Right hindlimb (tissue), 1 donor: ENCODE data around the gene CD22.
"Not testable (repeated sequence)": the region's sequence is repeated elsewhere in the genome, so short reads cannot be mapped to it uniquely, and the experiment has no call there.

Experiments used
- DNase-seq: peaks from one replicate; pipeline ENCODE4 v3.0.0-alpha.2; 2018

CD22 gene

DNA sequence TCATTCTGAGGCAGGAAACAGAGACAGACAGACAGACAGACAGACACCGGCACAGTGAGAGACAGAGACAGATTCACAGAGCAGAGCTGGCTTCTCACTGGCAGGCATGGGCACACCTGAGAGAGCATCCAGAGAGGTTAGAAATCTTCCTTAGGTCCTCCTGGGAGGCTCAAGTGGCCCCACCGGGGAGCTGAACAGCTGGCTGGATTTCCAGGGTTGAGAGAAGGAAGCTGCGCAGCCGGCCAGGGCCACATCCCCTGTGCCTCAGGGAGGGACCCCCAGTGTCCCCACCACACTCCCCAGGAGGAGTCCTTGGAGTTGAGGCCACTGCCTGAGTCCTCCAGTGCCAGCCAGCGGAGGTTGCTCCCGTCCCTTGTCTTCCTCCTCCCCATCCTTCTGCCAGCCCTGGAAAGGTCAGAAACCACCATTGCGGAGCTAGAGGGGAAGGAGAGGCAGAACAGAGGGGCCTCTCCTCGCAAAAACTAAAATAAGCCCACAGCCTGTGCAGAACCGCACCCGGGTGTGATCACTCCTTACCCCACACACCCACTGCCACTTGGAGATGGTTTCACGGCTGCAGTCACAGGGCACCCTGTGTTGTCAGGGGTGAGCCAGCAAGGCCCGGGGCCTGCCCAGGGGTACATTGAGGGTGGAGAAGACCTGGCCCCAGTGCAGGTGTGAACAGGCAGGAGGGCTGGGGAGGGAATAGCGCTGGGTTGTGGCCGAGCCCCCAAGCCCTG lies 33.4 kb downstream of the CD22 start:
- no peak for DNase-seq

DNA sequence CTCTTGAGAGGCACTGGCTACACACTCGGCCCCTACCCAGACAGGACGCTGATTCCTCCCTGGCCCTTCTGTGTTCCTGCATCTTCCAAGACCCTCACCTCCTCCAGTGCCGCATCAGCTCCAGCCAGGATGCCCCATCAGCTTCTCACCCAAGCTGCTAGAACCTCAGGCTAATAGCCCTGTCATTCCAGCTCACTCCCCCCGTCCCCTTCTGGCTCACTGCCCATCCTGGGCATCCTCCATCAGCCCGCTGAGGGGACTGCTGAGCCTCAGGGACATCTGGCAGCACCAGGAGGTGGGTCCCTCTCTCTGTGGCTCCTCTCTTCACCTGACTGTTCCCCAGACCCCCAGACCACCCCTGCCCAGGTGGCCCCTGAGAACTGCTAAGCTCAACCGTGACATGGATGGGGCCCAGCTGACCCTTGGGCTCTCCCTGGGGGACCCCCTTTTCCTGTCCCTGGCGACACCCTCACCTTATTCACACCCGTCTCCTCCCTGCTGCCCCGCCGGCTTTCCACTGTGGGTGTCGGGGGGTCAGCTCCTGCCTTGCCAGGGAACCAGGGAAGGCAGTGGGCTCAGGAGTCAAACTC lies 34.1 kb downstream of the CD22 start:
- no peak for DNase-seq

DNA sequence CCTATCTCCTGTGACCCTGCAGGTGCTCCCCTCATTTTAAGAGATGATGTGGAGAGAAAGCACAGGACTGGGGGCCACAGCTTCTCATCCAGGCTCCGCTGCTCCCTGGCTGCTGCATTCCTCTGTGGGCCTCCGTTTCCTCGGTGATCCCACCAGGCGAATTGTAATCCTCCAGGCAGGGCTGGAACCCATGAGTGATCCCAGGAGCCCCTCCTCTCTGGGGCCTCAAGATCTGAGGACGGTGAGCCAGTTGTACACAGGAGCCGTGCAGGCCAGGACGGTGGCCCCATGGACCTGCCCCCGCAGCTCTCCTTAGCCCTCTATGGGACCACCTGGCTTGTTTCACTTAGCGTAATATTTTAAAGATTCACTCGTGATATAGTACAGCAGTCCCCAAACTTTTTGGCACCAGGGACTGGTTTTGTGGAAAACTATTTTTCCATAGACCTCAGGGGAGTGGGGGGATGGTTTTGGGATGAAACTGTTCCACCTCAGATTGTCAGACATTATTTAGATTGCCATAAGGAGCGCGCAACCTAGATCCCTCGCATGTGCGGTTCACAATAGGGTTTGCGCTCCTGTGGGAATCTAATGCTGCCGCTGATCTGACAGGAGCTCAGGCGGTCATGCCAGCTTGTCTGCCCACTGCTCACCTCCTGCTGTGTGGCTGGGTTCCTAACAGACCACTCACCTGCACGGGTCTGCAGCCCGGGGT lies 34.9 kb downstream of the CD22 start:
- DNase-seq, result no peak

DNA sequence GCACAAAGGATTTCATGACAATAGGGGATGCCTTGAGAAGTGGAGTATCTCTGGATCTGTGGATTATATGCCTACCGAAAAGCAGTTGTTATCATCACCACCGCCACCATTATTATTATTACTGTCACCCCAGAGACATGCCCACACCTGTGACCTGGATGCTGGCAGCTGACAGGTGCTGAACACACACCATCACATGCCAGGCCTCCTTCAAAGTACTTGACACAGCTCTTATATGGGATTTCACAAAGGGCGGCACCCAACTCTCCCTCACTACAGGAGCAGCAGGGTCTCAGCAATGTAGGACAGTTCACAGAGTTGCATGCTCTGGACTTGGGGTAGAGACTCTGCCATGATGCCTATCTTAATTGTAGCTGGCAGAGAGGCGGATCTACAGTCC lies 36.3 kb downstream of the CD22 start:
- no peak for DNase-seq

DNA sequence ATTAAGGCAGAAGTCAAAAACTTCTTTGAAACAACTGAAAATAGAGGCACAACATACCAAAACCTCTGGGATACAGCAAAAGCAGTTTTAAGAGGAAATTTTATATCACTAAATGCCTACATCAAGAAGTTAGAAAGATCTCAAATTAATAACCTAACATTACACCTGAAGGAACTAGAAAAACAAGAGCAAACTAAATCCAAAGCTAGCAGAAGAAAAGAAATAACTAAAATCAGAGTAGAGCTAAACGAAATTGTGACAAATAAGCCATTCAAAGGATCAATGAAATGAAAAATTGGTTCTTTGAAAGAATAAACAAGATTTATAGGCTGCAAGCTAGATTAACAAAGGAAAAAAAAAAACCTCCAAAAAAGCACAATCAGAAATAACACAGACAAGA lies 39.4 kb downstream of the CD22 start:
- no peak for DNase-seq

DNA sequence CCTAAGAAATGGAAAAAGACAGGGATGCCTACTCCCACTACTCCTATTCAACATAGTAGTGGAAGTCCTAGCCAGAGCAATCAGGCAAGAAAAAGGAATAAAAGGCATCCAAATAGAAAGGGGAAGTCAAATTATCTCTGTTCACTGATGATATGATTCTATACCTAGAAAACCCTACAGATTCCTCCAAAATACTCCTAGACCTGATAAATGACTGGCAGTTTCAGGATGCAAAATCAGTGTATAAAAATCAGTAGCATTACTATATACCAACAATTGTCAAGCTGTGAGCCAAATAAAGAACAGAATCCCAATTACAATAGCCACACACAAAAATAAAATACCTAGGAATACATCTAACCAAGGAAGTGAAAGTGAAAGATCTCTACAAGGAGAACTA lies 40.5 kb downstream of the CD22 start:
- no peak for DNase-seq

DNA sequence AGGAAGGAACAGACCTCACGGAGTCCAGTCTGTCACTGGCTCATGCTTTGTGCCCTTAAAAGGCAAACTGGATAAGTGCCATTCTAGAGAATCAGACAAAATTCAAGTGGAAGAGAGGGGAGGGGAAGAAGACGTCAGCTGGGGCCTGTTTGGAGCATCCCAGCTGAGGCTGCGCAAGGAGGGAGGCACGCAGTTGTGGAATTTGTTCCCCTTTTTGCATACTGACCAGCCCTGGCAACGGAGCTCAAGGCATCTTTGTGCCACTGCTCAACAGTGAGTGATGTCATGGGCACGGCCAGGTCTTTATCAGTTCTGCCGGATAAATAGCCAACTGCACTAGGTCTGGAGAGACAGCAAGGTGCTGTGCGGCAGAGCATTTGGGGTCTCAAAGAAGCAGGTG lies 41.7 kb downstream of the CD22 start, which contains the start of gene GPR42:
GPR42 (plus strand) TSS at position 347 of the 400 bp plus-strand sequence. CDS start 292 bp downstream, outside the sequence.
- DNase-seq, result no peak

DNA sequence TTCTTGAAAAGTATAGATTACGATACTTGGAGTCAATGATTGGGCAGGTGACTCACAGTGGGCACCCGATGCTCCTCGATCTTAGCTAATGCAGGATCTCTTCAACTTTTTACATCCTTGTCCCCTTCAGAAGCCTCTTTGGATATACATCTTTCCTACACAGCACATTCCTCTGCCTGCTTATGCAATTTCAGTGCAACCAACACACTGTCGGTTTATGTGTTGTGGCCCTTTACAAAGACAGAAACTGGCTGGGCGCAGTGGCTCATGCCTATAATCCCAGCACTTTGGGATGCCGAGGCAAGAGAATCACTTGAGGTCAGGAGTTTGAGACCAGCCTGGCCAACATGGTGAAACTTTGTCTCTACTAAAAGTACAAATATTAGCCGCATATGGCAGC lies 44.5 kb downstream of the CD22 start:
- DNase-seq, result no peak

DNA sequence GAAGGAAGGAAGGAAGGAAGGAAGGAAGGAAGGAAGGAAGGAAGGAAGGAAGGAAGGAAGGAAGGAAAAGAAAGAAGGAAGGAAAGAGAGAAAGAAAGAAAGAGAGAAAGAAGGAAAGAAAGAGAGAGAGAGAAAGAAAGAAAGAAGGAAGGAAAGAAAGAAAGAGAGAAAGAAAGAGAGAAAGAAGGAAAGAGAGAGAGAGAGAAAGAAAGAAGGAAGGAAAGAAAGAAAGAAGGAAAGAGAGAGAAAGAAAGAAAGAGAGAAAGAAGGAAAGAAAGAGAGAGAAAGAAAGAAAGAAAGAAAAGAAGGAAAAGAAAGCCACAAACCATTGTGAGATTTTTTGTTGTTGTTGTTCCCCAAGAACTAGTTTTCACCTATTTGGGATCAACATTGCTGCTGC lies 45.0 kb downstream of the CD22 start:
- DNase-seq, result not testable (repeated sequence)

DNA sequence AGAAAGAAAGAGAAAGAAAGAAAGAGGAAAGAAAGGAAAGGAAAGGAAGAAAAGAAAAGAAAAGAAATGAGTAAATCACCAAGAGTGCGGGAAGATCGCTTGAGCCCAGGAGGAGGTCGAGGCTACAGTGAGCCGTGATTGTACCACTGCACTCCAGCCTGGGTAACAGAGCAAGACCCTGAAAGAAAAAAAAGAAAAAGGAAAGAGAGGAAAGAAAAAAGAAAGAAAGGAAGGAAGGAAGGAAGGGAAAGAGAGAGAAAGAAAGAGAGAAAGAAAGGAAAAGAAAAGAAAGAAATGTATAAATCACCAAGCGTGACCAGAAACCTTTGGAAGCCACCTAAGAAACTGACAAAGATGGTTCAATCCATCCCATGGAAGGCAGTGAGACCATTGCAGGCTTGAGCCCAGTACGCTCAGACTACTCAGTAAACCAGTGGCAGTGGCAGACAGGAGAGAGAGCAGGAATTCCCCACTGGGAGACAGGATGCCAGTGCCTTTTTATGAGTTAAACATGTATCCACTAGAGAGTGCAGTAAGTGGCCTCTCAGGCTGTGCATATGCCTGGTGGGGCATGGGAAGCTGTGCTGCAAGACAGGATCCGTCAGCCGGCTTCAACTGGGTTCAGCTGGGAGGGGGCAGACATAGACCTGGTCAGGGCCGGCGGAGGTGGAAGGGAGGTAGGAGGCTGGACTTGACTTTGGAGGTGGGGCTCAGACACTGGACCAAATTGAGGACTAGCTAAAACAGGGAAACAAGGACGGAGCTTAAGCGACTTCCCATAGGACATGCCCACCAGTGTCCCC lies 46.7 kb downstream of the CD22 start:
- DNase-seq, result no peak

DNA sequence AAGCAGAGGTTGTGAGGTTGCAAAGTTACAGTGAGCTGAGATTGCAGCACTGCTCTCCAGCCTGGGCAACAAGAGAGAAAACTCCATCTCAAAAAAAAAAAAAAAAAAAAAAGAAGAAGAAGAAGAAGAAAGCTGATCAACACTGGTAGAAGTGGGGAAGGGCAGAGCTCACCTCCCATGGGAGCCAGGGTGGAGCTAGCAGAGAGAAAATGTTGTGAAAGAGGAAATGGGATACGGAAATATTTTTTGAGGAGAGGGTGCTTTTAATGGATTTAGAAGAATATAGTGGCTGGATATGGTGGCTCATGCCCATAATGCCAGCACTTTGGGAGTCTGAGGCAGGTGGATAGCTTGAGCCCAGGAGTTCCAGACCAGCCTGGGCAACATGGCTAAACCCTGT lies 48.7 kb downstream of the CD22 start:
- DNase-seq, result no peak

DNA sequence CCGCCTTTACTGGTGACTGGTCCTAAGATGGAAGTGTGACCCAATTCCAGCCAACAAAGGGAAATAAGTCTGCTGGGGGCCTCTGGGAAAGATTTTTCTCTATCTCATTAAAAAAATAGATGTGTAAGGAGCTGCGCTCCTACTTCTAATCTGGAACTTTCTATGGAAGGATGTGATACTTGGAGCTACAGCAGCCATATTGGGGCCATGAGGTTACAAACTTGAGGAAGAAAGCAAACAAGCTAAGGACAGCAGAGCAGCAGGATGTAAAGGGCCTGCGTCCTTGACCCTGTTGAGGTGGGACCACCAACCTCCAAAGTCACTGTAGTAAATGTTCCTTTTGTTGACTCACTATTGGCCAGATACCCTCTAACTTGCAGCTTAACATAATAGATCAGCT lies 49.4 kb downstream of the CD22 start:
- no peak for DNase-seq

DNA sequence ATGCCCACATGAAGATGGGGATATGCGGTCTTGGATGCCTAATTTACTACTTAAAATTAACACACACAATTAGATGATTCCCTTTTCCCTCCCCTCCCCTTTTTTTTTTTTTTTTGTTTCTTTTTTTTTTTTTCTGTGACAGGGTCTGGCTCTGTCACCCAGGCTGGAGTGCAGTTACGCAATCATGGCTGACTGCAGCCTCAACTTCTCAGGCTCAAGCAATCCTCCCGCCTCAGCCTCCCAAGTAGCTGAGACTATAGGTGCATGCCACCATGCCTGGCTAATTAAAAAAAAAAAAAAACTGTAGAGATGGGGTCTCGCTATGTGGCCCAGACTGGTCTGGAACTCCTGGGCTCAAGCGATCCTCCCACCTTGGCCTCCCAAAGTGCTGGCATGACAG lies 50.6 kb downstream of the CD22 start:
- not testable (repeated sequence) for DNase-seq

DNA sequence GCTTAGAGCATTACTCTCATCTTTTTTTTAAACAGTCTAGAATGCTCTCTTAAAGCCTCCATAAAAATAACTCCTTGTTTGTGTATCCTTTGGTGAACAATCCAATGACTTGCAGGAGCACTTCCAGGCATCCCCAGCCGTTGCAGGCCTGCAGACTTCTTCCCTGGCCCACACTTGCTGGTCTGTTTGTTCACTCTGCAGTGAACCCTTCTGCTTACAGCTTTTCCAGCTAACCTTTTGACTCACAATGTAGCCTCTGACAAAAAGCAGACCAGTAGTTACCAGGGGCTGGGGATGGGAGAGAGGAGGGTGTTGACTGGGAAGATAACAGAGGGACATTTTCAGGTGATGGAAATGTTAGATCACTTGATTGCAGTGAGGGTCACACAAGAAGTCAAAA lies 51.0 kb downstream of the CD22 start:
- DNase-seq, result no peak

DNA sequence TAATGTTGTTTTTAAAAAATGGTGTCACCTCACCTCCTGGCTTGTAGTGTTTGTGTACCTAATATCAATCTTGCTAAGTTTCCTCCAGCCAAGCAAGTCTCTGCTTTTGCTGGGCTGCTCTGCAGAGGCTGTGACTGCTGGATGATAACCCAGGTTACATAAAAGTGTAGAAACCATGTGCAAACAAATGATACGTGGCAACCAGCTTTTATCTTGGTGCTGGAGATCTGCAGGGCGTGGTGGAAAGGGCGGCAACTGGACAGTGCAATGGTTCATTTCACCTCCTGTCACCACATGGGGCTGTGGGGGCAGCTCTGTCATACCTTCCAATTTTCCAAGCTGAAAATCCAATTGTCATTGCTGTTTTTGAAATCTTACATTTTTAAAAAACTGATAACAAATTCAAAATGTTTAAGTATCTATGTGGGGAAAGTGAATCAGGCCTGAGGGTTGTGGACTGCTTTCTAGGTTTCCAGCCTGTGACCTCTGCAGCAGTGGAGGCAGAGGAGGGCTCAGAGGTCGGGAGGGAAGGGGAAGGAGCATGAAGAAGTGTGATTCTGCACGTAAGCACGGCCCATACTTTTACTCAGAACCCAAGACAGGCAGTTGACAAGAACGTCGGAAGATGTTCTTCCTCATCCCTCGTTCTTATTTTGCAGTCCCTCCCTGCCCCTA lies 51.6 kb downstream of the CD22 start:
- DNase-seq, result no peak

DNA sequence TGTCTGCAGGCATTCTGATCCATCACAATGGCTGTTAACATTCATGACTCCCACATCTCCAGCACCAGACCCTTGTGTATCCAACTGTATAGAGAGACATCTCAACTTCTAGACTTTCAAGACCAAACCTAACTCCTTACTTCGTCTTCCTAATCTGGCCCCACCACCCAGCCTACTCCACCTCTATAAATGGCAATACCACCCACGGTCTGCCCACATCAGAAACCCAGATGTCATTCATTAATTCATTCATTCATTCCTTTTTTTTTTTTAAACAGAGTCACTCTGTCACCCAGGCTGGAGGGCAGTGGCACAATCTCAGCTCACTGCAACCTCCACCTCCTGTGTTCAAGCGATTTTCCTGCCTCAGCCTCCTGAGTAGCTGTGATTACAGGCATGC lies 52.3 kb downstream of the CD22 start:
- DNase-seq, result no peak

DNA sequence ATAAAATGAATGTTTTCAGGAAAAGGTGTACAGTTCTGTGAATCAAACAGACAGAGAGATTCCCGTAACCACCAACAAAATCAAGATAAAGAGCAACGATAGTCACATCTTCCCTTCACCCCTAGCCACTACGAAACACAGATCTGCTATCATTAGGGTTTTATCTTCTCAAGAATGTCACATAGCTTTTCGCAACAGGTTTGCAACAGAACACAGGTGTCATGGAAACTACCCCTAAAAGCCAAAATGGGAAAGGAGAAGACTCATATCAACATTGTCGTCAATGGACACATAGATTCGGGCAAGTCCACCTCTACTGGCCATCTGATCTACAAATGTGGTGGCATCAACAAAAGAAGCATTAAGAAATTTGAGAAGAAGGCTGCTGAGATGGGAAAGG lies 52.9 kb downstream of the CD22 start:
- no peak for DNase-seq

DNA sequence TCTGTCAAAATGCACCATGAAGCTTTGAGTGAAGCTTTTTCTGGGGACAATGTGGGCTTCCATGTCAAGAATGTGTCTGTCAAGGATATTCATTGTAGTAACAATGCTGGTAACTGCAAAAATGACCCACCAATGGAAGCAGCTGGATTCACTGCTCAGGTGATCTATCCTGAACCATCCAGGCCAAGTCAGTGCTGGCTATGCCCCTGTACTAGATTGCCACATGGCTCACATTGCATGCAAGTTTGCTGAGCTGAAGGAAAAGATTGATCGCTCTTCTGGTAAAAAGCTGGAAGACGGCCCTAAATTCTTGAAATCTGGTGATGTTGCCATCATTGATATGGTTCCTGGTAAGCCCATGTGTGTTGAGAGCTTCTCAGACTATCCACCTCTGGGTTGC lies 54.5 kb downstream of the CD22 start:
- no peak for DNase-seq

DNA sequence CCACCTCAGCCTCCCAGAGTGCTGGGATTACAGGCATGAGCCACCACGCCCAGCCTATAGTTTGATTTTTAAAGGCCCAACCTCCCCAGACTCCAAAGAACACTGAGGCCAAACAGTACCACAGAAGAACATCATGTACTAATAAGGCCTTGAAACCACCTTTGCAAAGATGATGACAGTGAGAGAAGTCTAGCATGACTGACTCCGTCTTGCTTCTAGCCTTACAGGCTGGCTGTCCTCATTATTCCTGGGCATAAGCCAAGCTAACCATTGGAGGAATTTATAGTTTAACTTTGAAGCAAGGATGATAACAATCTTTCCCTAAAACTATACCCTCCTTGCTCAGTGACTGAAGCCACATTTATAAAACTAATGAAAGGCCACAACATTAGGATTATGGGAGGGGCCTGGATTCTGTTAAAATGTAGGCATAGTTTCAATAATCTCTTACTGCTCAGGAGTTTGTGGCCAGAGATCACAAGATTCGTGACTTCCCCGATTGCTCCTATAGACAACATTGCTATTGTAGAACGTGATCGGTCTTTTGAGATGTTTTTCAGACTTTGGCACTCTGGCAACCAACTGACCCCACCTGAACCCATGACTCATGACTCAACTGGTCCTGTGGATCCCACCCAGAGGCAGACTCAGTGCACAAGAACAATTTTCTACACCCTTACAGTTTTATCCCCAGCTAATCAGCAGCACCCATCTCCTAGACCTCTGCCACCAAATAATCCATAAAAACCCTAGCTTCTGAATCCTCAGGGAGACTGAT lies 59.5 kb downstream of the CD22 start:
- DNase-seq, result no peak

DNA sequence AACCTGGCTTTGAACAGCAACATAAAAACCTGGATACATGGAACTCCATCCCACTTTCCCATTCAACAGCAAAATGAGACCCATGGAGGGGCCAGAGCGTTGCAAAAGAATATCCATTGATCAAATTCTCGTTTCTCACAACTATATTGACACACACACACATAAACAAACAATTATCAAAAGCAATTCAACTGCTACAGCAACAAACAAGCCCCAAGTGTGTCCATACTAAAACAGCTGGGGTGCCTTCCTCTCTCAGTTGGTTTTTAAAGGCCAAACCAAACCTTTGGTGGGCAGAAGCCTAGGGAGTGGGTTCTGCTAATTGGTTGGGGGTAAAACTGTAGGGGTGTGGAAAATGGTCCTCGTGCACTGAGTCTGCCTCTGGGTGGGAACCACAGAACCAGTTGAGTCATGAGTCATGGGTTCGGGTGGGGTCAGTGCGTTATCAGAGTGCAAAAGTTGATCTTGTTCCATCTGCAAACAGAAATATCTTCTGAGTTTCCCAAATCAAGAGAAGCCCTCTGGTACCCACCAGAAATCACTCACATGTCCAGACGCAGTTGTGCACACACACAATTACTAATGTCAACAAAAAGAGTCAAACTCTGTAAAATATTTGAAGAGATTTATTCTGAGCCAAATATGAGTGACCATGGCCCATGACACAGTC lies 60.3 kb downstream of the CD22 start:
- DNase-seq, result no peak
